GM10266 (cell line): ENCODE measurements around the gene GRK7.

ENCODE experiments used
- DNase-seq: peaks from one replicate; pipeline ENCODE4 v3.0.0; 2012; ENCODE audit errors: extremely low spot score
- CTCF ChIP-seq: IDR thresholded peaks from 2 replicates; pipeline ENCODE4 v1.5.1; 2012; ENCODE audit warnings: mild to moderate bottlenecking, low read depth; ENCODE audit not compliant: control insufficient read depth, insufficient read depth; ENCODE audit errors: missing control alignments

GRK7 gene

DNA sequence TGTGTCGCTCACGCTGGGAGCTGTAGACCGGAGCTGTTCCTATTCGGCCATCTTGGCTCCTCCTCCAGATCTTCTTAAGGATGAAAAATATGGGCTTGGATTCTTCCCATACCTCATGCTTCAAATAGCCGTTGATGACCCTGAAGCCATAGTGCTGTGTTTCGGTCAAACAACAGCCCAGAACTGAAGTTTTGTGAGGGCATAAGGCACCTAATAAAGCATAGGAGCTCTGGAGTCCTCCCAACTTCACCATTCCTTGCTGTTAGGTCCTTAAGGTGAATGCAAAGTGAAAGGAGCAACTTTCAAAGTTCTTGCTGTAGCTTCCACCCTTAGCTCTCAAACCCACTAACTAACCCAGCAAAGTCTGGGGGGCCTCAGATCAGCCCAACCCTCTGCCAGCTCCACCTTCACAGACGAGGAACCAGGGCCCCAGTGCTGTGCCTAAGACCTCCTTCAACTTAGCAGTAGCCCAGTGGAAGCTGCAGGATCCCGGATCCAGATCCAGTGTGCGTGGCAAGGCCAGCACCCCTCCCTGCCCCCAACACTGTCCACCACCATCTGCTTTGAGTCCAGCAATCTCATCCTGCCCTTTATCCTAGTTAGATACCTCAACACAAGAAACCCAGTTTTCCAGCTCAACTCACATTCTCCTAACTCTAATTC lies at the start of gene GRK7:
Gene GRK7 (plus strand): TSS at position 321 of the 663 bp plus-strand sequence. CDS start 14,877 bp downstream, outside the sequence.
- no peak for TF ChIP-seq CTCF
- no peak for DNase-seq

DNA sequence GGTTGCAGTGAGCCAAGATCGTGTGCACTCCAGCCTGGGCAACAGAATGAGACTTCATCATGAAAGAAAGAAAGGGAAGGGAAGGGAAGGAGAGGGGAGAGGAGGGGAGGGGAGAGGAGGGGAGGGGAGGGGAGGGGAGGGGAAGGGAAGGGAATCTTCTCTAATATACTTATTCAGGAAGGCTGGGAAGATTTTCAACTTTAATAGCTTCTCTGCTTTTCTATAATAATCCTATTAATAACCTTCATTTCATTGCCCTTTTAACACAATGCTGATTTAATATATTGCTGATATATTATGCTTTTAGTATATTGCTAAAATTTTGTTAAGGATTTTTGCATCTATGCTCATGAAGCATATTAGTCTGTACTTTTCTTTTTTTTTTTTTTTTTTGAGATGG lies 48.5 kb upstream of the GRK7 start:
- TF ChIP-seq CTCF: no peak
- no peak for DNase-seq

DNA sequence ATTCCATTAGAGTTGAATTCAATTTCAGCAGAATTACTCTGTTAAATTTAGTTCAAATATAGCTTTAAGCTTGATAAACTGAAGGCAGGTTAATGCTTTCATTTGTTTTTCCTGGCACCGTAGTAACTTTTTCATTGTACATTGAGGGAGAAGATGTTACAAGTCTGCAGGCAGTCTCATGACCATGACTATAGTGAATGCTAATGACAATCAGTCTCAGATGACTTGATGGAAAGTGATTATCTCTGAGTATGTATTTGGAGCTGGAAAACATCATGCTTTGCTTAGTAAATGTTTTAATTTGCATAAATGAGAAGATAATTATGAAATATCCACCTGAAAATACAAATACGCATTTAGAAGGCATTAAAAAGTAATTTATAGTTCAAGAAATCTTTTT lies 41.1 kb upstream of the GRK7 start:
- DNase-seq: no peak
- TF ChIP-seq CTCF: no peak

DNA sequence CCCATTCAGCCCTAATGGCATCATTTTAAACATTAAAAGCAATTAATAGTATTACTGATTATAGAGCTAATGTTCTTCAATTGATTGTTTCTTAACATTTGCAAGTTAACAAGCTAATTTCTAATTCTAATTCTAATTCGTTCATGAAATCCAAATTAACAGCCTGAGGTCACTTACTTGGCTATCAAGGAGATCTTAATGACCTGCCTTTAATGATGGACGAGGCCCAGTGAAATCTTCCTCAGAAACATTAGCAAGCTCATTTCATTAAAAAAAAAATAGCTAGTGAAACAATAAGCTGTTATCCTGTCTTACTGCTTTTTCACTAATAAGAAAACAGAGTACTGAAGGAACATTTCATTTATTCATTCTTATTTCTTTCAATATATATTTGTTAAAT lies 40.6 kb upstream of the GRK7 start:
- TF ChIP-seq CTCF: no peak

GRCh38 chr3:141723255-141723654 lies 40.0 kb upstream of the GRK7 start:
- no peak for TF ChIP-seq CTCF
- DNase-seq: no peak

More for the DNA sequence above, 40.6 kb upstream of the GRK7 start:
- no peak for DNase-seq

DNA sequence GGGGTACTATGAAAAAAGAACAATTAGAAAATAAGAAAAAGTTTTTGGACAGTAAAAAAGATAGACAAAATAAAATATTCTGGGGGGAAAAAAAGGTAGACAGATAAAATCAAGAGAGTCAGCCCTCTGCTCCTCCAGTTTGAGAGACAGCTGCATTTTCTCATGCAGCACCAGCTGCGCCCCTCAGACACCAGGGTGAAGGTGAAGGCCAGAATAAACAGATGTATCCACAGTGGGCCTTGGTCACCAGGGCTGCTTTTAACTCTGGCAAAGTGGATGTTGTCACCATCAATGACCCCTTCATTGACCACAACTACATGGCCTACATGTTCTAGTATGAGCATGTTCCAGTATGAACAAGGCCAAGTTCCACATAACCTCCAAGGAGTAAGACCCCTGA lies 39.0 kb upstream of the GRK7 start:
- no peak for DNase-seq
- no peak for TF ChIP-seq CTCF

DNA sequence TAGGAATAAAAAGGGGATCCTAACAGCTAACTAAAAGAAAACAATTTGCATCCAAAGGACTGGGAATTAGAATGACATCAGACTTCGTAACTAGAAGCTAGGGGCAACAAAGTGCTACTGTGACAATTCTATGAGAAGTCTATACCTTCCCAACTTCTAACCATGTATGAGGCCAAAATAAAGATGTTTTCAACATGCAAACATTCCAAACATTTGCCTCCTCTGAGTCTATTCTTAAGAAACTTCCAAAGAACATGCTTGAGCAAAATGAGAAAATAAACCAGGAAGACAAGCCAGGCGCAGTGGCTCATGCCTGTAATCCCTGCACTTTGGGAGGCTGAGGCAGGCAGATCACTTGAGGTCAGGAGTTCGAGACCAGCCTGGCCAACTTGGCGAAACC lies 38.2 kb upstream of the GRK7 start:
- TF ChIP-seq CTCF: no peak
- DNase-seq: no peak
